WTC11 (cell line): ENCODE results near the gene FAM32A. TPM values are rescaled to one million over a fixed set of nuclear protein-coding genes. Genes with fewer than 3 reads are reported as not detected.

Experiments used
- ATAC-seq: fragments of 200-7000 bp; cut with Tn5 transposase; 2 replicates; pipeline ENCODE4 v1.10.0; 2021; ENCODE audit warnings: mild to moderate bottlenecking, moderate library complexity
- CTCF ChIA-PET: fragments of 300-600 bp; sonication (Branson Sonifier 250); formaldehyde crosslinking; loops from one replicate; lab custom pipeline; 2021; ENCODE audit warnings: antibody characterized with exemption; lab: Charles Lee
- POLR2A ChIA-PET: fragments of 350-600 bp; sonication (Branson Sonifier 250); formaldehyde crosslinking; loops from one replicate; lab custom pipeline; 2021; ENCODE audit warnings: antibody characterized with exemption; lab: Charles Lee
- DNase-seq: peaks from one replicate; pipeline ENCODE4 v3.0.0; 2021; ENCODE audit warnings: low spot score
- H3K27ac Mint-ChIP-seq: 2 replicates; pipeline ENCODE4 v1.8.0; 2021; ENCODE audit warnings: mixed read lengths
- H3K27me3 Mint-ChIP-seq: 2 replicates; pipeline ENCODE4 v1.8.0; 2021; ENCODE audit warnings: low read depth, mild to moderate bottlenecking, moderate library complexity, mixed read lengths
- H3K36me3 Mint-ChIP-seq: 2 replicates; pipeline ENCODE4 v1.8.0; 2021; ENCODE audit warnings: mixed read lengths
- H3K4me1 Mint-ChIP-seq: 2 replicates; pipeline ENCODE4 v1.8.0; 2022; ENCODE audit warnings: mixed read lengths
- H3K4me3 Mint-ChIP-seq: 2 replicates; pipeline ENCODE4 v1.8.0; 2021; ENCODE audit warnings: mild to moderate bottlenecking, moderate library complexity, mixed read lengths
- H3K9me3 Mint-ChIP-seq: 2 replicates; pipeline ENCODE4 v1.8.0; 2021; ENCODE audit warnings: mixed read lengths
- CREB1 ChIP-seq: sonication (generic); formaldehyde crosslinking; IDR thresholded peaks from 2 replicates; pipeline ENCODE4 v1.8.0; 2023; ENCODE audit warnings: mild to moderate bottlenecking, missing genetic modification reagents
- HMGA2 ChIP-seq: fragments of 250-450 bp; sonication (Bioruptor Pico); IDR thresholded peaks from 2 replicates; pipeline ENCODE4 v1.4.0; 2021; ENCODE audit warnings: mild to moderate bottlenecking, moderate library complexity
- JUN ChIP-seq: sonication (generic); formaldehyde crosslinking; IDR thresholded peaks from 2 replicates; pipeline ENCODE4 v1.8.0; 2023; ENCODE audit warnings: mild to moderate bottlenecking, missing genetic modification reagents
- OVOL2 ChIP-seq: fragments of 250-450 bp; sonication (Bioruptor Pico); IDR thresholded peaks from 2 replicates; pipeline ENCODE4 v1.9.0; 2021; ENCODE audit warnings: mild to moderate bottlenecking, borderline replicate concordance
- SMAD3 ChIP-seq: sonication (generic); formaldehyde crosslinking; IDR thresholded peaks from 2 replicates; pipeline ENCODE4 v1.8.0; 2022; ENCODE audit warnings: missing genetic modification reagents, mild to moderate bottlenecking, borderline replicate concordance
- ZNF219 ChIP-seq: sonication (generic); formaldehyde crosslinking; IDR thresholded peaks from 2 replicates; pipeline ENCODE4 v1.8.0; 2023; ENCODE audit warnings: missing genetic modification reagents, mild to moderate bottlenecking, borderline replicate concordance
- ZNF232 ChIP-seq: sonication (generic); formaldehyde crosslinking; IDR thresholded peaks from 2 replicates; pipeline ENCODE4 v1.8.0; 2022; ENCODE audit warnings: mild to moderate bottlenecking, missing genetic modification reagents
- total RNA-seq: library from RNA; stranded (reverse); gene quantifications from 3 replicates; pipeline ENCODE4 v1.2.3, GENCODE V29; 2021
- TF ChIP-seq, protein P1 (sequence below): sonication (generic); formaldehyde crosslinking; IDR thresholded peaks from 2 replicates; pipeline ENCODE4 v1.8.1; 2023; ENCODE audit warnings: mild to moderate bottlenecking, missing genetic modification reagents
- TF ChIP-seq, protein P2 (sequence below): fragments of 250-450 bp; sonication (Bioruptor Pico); IDR thresholded peaks from 2 replicates; pipeline ENCODE4 v1.9.0; 2021; ENCODE audit warnings: moderate library complexity, mild to moderate bottlenecking, inconsistent platforms, borderline replicate concordance
- TF ChIP-seq, protein P3 (sequence below): fragments of 250-450 bp; sonication (Bioruptor Pico); IDR thresholded peaks from 2 replicates; pipeline ENCODE4 v1.9.0; 2021; ENCODE audit warnings: mild to moderate bottlenecking
- TF ChIP-seq, protein P4 (sequence below): sonication (generic); formaldehyde crosslinking; IDR thresholded peaks from 2 replicates; pipeline ENCODE4 v1.8.1; 2023; ENCODE audit warnings: mild to moderate bottlenecking, missing genetic modification reagents, borderline replicate concordance

The FAM32A gene
- total RNA-seq, 1 experiment from 2014 or later: 62.2 TPM

DNA sequence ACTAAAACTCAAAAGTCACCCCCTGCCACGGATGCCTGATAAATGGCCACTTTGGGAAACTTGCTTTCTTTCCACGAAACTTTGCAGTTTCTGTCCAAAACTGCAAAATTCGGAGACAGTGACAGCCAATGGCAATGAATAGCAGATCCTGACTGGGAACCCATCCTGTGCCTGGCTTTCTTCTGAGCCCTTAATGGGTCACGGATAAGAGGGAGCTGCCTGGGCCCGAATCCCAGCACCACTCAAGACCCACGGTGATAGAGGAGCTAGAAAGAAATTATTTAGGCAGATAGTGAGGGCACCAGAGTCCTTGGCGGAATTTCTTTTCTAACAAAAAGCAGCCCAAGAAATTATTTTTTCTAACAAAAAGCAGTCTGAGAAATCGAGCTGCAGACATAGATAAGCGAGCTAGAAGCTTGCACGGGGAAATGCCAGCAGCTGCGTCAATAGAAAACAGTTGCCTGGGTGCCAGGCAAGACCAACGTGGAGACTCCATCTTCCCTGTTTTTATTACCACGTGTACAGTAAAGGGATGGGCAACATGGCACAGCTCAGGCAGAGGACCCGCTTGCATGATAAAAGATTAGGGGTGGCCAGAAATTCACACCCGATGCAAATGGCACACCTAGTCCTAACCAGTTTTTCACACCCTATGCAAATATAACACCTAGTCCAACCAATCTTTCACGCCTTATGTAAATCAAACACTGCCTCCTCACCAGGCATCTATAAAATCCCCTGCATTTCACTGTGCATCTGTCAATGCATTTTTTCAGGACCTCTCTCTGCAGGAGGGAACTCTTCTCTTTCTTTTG lies 48.8 kb upstream of the FAM32A start (continued):
- TF ChIP-seq, protein P1, sequence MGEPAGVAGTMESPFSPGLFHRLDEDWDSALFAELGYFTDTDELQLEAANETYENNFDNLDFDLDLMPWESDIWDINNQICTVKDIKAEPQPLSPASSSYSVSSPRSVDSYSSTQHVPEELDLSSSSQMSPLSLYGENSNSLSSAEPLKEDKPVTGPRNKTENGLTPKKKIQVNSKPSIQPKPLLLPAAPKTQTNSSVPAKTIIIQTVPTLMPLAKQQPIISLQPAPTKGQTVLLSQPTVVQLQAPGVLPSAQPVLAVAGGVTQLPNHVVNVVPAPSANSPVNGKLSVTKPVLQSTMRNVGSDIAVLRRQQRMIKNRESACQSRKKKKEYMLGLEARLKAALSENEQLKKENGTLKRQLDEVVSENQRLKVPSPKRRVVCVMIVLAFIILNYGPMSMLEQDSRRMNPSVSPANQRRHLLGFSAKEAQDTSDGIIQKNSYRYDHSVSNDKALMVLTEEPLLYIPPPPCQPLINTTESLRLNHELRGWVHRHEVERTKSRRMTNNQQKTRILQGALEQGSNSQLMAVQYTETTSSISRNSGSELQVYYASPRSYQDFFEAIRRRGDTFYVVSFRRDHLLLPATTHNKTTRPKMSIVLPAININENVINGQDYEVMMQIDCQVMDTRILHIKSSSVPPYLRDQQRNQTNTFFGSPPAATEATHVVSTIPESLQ (CRISPR knock-in tag): no peak
- TF ChIP-seq, protein P2, sequence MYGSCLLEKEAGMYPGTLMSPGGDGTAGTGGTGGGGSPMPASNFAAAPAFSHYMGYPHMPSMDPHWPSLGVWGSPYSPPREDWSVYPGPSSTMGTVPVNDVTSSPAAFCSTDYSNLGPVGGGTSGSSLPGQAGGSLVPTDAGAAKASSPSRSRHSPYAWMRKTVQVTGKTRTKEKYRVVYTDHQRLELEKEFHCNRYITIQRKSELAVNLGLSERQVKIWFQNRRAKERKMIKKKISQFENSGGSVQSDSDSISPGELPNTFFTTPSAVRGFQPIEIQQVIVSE (CRISPR knock-in tag): no peak
- no peak for TF ChIP-seq ZNF219 (CRISPR knock-in tag)
- TF ChIP-seq, protein P3, sequence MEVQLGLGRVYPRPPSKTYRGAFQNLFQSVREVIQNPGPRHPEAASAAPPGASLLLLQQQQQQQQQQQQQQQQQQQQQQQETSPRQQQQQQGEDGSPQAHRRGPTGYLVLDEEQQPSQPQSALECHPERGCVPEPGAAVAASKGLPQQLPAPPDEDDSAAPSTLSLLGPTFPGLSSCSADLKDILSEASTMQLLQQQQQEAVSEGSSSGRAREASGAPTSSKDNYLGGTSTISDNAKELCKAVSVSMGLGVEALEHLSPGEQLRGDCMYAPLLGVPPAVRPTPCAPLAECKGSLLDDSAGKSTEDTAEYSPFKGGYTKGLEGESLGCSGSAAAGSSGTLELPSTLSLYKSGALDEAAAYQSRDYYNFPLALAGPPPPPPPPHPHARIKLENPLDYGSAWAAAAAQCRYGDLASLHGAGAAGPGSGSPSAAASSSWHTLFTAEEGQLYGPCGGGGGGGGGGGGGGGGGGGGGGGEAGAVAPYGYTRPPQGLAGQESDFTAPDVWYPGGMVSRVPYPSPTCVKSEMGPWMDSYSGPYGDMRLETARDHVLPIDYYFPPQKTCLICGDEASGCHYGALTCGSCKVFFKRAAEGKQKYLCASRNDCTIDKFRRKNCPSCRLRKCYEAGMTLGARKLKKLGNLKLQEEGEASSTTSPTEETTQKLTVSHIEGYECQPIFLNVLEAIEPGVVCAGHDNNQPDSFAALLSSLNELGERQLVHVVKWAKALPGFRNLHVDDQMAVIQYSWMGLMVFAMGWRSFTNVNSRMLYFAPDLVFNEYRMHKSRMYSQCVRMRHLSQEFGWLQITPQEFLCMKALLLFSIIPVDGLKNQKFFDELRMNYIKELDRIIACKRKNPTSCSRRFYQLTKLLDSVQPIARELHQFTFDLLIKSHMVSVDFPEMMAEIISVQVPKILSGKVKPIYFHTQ (CRISPR knock-in tag): no peak
- TF ChIP-seq OVOL2 (CRISPR knock-in tag): no peak
- no peak for TF ChIP-seq SMAD3 (CRISPR knock-in tag)

DNA sequence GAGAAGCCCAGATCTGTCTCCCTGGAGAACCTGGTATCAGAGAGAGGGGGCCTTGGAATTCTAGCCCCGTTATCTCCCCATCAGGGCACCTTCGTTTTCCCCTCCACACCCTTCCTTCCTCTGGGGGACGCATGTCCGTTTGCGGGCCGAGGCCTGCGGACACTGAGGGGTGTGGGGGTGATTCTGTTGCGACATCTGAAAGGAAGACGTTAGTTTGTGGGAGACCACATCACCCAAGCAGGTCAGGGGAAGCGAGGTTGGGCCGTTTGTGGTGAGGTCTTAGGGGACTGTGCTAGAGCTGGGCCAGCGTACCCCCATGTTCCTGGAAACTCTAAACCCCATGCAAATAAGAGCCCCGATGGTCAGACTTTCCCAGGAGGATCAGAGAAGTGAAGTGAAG lies 45.5 kb upstream of the FAM32A start:
- H3K36me3 Mint-ChIP-seq: no peaks in the 10 kb centered on the region
- no peaks in the 10 kb centered on the region for H3K9me3 Mint-ChIP-seq
- H3K27me3 Mint-ChIP-seq: peaks cover 15% of the 10 kb centered on the region
- no peak overlapping the region for H3K4me3 Mint-ChIP-seq
- no peak for DNase-seq
- TF ChIP-seq, protein P4, sequence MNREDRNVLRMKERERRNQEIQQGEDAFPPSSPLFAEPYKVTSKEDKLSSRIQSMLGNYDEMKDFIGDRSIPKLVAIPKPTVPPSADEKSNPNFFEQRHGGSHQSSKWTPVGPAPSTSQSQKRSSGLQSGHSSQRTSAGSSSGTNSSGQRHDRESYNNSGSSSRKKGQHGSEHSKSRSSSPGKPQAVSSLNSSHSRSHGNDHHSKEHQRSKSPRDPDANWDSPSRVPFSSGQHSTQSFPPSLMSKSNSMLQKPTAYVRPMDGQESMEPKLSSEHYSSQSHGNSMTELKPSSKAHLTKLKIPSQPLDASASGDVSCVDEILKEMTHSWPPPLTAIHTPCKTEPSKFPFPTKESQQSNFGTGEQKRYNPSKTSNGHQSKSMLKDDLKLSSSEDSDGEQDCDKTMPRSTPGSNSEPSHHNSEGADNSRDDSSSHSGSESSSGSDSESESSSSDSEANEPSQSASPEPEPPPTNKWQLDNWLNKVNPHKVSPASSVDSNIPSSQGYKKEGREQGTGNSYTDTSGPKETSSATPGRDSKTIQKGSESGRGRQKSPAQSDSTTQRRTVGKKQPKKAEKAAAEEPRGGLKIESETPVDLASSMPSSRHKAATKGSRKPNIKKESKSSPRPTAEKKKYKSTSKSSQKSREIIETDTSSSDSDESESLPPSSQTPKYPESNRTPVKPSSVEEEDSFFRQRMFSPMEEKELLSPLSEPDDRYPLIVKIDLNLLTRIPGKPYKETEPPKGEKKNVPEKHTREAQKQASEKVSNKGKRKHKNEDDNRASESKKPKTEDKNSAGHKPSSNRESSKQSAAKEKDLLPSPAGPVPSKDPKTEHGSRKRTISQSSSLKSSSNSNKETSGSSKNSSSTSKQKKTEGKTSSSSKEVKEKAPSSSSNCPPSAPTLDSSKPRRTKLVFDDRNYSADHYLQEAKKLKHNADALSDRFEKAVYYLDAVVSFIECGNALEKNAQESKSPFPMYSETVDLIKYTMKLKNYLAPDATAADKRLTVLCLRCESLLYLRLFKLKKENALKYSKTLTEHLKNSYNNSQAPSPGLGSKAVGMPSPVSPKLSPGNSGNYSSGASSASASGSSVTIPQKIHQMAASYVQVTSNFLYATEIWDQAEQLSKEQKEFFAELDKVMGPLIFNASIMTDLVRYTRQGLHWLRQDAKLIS (CRISPR knock-in tag): no peak
- TF ChIP-seq ZNF232 (CRISPR knock-in tag): no peak
- no peak for TF ChIP-seq HMGA2
- no peak for TF ChIP-seq CREB1
- TF ChIP-seq, protein P3 (CRISPR knock-in tag): no peak
- TF ChIP-seq JUN (CRISPR knock-in tag): no peak
- ChIA-PET CTCF (no interaction called here), POLR2A (no interaction called here)
- no peak for ATAC-seq
- H3K4me1 Mint-ChIP-seq: peaks cover 16% of the 10 kb centered on the region
- H3K27ac Mint-ChIP-seq: no peak overlapping the region
